ENCODE results near the gene AIRE. TPM values are rescaled to one million over a fixed set of nuclear protein-coding genes. Genes with fewer than 3 reads are reported as not detected.

Gene AIRE
- total RNA-seq, 1 experiment from 2014 or later, result 0.09 TPM

- TF ChIP-seq PREB (CRISPR knock-in tag; IDR thresholded peaks at IDR 0.05; ENCODE audit: borderline replicate concordance), result no peak
- no peak for TF ChIP-seq ETV6 (CRISPR knock-in tag; IDR thresholded peaks at IDR 0.05)
- no peak for TF ChIP-seq FOXP4 (CRISPR knock-in tag; IDR thresholded peaks at IDR 0.05)
- no peak for TF ChIP-seq ZNF317 (CRISPR knock-in tag; IDR thresholded peaks at IDR 0.05; ENCODE audit: borderline replicate concordance, low read depth)
Measured at GRCh38 chr21:44292812-44293195, 7.1 kb downstream of the AIRE start (continued).

DNA sequence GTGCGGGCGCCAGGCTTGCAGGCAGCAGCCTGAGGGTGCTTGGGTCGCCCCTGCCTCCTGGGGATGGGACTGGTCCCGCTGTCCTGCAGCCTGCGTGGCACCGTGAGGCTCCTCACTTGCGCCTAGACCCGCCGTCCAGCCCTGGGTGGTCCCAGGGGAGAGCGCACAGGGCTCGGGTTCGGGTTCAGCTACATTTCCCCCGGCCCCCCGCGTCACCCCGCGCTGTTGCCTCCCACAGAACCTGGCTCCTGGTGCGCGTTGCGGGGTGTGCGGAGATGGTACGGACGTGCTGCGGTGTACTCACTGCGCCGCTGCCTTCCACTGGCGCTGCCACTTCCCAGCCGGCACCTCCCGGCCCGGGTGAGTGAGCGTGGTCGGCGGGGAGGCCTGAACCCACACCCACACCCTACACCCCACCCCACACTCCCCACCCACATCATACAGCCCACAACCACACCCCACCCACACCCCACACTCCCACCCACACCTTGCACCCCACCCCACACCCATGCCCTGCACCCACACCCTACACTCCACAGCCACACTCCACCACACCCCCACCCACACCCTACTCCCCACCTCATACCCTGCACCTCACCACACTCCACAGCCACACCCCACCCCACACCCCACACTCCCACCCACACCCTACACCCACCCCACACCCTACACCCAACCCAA lies 8.0 kb downstream of the AIRE start:
- DNase-seq (ENCODE audit: low spot score) (no peak), ATAC-seq (no peak)
- Mint-ChIP-seq H3K4me1 (no peaks in the 10 kb centered on the region), H3K9me3 (no peaks in the 10 kb centered on the region), H3K27ac (no peak overlapping the region), H3K36me3 (no peaks in the 10 kb centered on the region), H3K4me3 (no peak overlapping the region), H3K27me3 (ENCODE audit: low read depth) (peaks cover 6% of the 10 kb centered on the region)
- ChIA-PET POLR2A (no interaction called here), CTCF (no interaction called here)
- TF ChIP-seq EMX1 (CRISPR knock-in tag; IDR thresholded peaks at IDR 0.05) (no peak), IRF1 (CRISPR knock-in tag; IDR thresholded peaks at IDR 0.05) (no peak), E2F1 (CRISPR knock-in tag; IDR thresholded peaks at IDR 0.05) (no peak), RORB (CRISPR knock-in tag; IDR thresholded peaks at IDR 0.05) (no peak), CDX4 (CRISPR knock-in tag; IDR thresholded peaks at IDR 0.05; ENCODE audit: borderline replicate concordance) (no peak), ATF3 (CRISPR knock-in tag; conservative IDR thresholded peaks at IDR 0.05) (no peak), JAZF1 (CRISPR knock-in tag; IDR thresholded peaks at IDR 0.05) (no peak), HMGXB4 (CRISPR knock-in tag; IDR thresholded peaks at IDR 0.05) (no peak), FOXK1 (CRISPR knock-in tag; IDR thresholded peaks at IDR 0.05) (no peak), FOXP1 (CRISPR knock-in tag; IDR thresholded peaks at IDR 0.05; ENCODE audit: borderline replicate concordance) (no peak)
- TF ChIP-seq, protein P1, sequence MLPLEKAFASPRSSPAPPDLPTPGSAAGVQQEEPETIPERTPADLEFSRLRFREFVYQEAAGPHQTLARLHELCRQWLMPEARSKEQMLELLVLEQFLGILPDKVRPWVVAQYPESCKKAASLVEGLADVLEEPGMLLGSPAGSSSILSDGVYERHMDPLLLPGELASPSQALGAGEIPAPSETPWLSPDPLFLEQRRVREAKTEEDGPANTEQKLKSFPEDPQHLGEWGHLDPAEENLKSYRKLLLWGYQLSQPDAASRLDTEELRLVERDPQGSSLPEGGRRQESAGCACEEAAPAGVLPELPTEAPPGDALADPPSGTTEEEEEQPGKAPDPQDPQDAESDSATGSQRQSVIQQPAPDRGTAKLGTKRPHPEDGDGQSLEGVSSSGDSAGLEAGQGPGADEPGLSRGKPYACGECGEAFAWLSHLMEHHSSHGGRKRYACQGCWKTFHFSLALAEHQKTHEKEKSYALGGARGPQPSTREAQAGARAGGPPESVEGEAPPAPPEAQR (CRISPR knock-in tag; IDR thresholded peaks at IDR 0.05), result no peak
- TF ChIP-seq, protein P2, sequence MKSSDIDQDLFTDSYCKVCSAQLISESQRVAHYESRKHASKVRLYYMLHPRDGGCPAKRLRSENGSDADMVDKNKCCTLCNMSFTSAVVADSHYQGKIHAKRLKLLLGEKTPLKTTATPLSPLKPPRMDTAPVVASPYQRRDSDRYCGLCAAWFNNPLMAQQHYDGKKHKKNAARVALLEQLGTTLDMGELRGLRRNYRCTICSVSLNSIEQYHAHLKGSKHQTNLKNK (CRISPR knock-in tag; IDR thresholded peaks at IDR 0.05), result no peak
